HepG2 (cell line): ENCODE results near the gene MPG. TPM values are rescaled to one million over a fixed set of nuclear protein-coding genes. Genes with fewer than 3 reads are reported as not detected.

Source experiments
- AKAP8 ChIP-seq: sonication (generic); formaldehyde crosslinking; IDR thresholded peaks from 2 replicates; pipeline ENCODE4 v1.5.1; 2020; ENCODE audit warnings: mild to moderate bottlenecking, missing genetic modification reagents
- BRD4 ChIP-seq: sonication (generic); formaldehyde crosslinking; IDR thresholded peaks from 2 replicates; pipeline ENCODE4 v1.4.0; 2020; ENCODE audit warnings: missing genetic modification reagents
- CENPX ChIP-seq: sonication (generic); formaldehyde crosslinking; IDR thresholded peaks from 2 replicates; pipeline ENCODE4 v1.9.0; 2021; ENCODE audit warnings: mild to moderate bottlenecking, missing genetic modification reagents, moderate library complexity
- FOXO4 ChIP-seq: sonication (generic); formaldehyde crosslinking; conservative IDR thresholded peaks from 2 replicates; pipeline ENCODE4 v1.8.1; 2023; ENCODE audit warnings: missing genetic modification reagents
- GATA4 ChIP-seq: sonication (generic); IDR thresholded peaks from 2 replicates; pipeline ENCODE4 v1.6.1; 2016; ENCODE audit warnings: antibody characterized with exemption, low read depth, borderline replicate concordance
- HNF1B ChIP-seq: sonication (generic); formaldehyde crosslinking; IDR thresholded peaks from 2 replicates; pipeline ENCODE4 v1.5.1; 2020; ENCODE audit warnings: mild to moderate bottlenecking, moderate library complexity, missing genetic modification reagents
- HOXA5 ChIP-seq: sonication (generic); formaldehyde crosslinking; IDR thresholded peaks from 2 replicates; pipeline ENCODE4 v1.4.0; 2020; ENCODE audit warnings: missing genetic modification reagents
- JUN ChIP-seq: sonication (generic); formaldehyde crosslinking; IDR thresholded peaks from 2 replicates; pipeline ENCODE4 v1.4.0; 2020; ENCODE audit warnings: mild to moderate bottlenecking, missing genetic modification reagents
- MAFF ChIP-seq: IDR thresholded peaks from 2 replicates; pipeline ENCODE4 v1.6.1; 2011; ENCODE audit warnings: low read depth, low read length, improper control_type of control experiment
- MIER3 ChIP-seq: IDR thresholded peaks from 2 replicates; pipeline ENCODE4 v1.6.1; 2016; ENCODE audit warnings: missing compliant biosample characterization, borderline replicate concordance
- MLLT10 ChIP-seq: sonication (generic); formaldehyde crosslinking; IDR thresholded peaks from 2 replicates; pipeline ENCODE4 v1.4.0; 2020; ENCODE audit warnings: missing genetic modification reagents
- PPARG ChIP-seq: conservative IDR thresholded peaks from 2 replicates; pipeline ENCODE4 v1.6.1; 2016; ENCODE audit warnings: missing biosample characterization, missing genetic modification reagents
- RFX5 ChIP-seq: IDR thresholded peaks from 2 replicates; pipeline ENCODE4 v1.6.1; 2011; ENCODE audit warnings: low read depth, low read length, improper control_type of control experiment
- SAP130 ChIP-seq: IDR thresholded peaks from 2 replicates; pipeline ENCODE4 v1.6.1; 2016; ENCODE audit warnings: low read depth
- TFDP1 ChIP-seq: IDR thresholded peaks from 2 replicates; pipeline ENCODE4 v1.6.1; 2016; ENCODE audit warnings: missing compliant biosample characterization, missing genetic modification reagents, borderline replicate concordance
- TRIM24 ChIP-seq: sonication (generic); formaldehyde crosslinking; IDR thresholded peaks from 2 replicates; pipeline ENCODE4 v1.8.0; 2022; ENCODE audit warnings: mild to moderate bottlenecking, missing genetic modification reagents
- ZNF234 ChIP-seq: sonication (generic); formaldehyde crosslinking; conservative IDR thresholded peaks from 2 replicates; pipeline ENCODE4 v1.5.1; 2020; ENCODE audit warnings: mild to moderate bottlenecking, missing genetic modification reagents
- ZNF569 ChIP-seq: sonication (generic); formaldehyde crosslinking; IDR thresholded peaks from 2 replicates; pipeline ENCODE4 v1.5.0; 2020; ENCODE audit warnings: mild to moderate bottlenecking, missing genetic modification reagents, moderate library complexity, borderline replicate concordance
- ZNF691 ChIP-seq: sonication (generic); formaldehyde crosslinking; IDR thresholded peaks from 2 replicates; pipeline ENCODE4 v1.4.0; 2020; ENCODE audit warnings: missing genetic modification reagents, low read depth, mild to moderate bottlenecking, borderline replicate concordance
- ZNF768 ChIP-seq: sonication (generic); formaldehyde crosslinking; IDR thresholded peaks from 2 replicates; pipeline ENCODE4 v1.4.0; 2020; ENCODE audit warnings: missing genetic modification reagents
- ZNF780A ChIP-seq: sonication (generic); formaldehyde crosslinking; IDR thresholded peaks from 2 replicates; pipeline ENCODE4 v1.8.0; 2022; ENCODE audit warnings: mild to moderate bottlenecking, missing genetic modification reagents, moderate library complexity
- ZNF839 ChIP-seq: sonication (generic); formaldehyde crosslinking; IDR thresholded peaks from 2 replicates; pipeline ENCODE4 v1.4.0; 2020; ENCODE audit warnings: missing genetic modification reagents, mild to moderate bottlenecking, borderline replicate concordance
- polyA plus RNA-seq, 8 experiments: library from polyadenylated mRNA; depleted of rRNA in 3 of 8; stranded (reverse) in 7 of 8; unstranded in 1 of 8; fragments of >200 nt; fragmentation: Illumina TruSeq in 4 of 8; extraction: Trizol in 4 of 8; gene quantifications; 2 replicates each; pipeline versions ENCODE4 v1.2.1 to v1.2.3, GENCODE V29; 2011 to 2016; ENCODE audit warnings: low read depth in 4 of 8, missing spikeins in 1 of 8, mixed read lengths in 1 of 8; ENCODE audit not compliant: insufficient read depth in 1 of 8
- total RNA-seq, 5 experiments: library from RNA; depleted of rRNA; stranded (reverse); fragments of >200 nt; fragmentation: Illumina TruSeq; extraction: Trizol; gene quantifications; 2 replicates each; pipeline ENCODE4 v1.2.3, GENCODE V29; 2016; ENCODE audit warnings: low read depth in 1 of 5
- TF ChIP-seq, protein P1 (sequence below): sonication (generic); formaldehyde crosslinking; IDR thresholded peaks from 2 replicates; pipeline ENCODE4 v1.8.1; 2023; ENCODE audit warnings: mild to moderate bottlenecking, moderate library complexity, missing genetic modification reagents

Gene MPG
- total and polyA plus RNA-seq, 2 of the 13 experiments (the other 11 are each of a cell fraction or from before 2014, with no cell fraction given), result 59.1 to 62.5 TPM

GRCh38 chr16:77807-78443, at the start of gene MPG (continued):
- 0 out of 2 replicates have a peak, but pooled peaks have one; percentile 33 for TF ChIP-seq HOXA5
- TF ChIP-seq MAFF, result no peak
- TF ChIP-seq ZNF839, result no peak
- TF ChIP-seq ZNF691 (CRISPR knock-in tag), result peak; percentile 26; the same call in 1 of the 2 replicates
- no peak for TF ChIP-seq ZNF780A (CRISPR knock-in tag)
- no peak for TF ChIP-seq ZNF768 (CRISPR knock-in tag)
- TF ChIP-seq AKAP8 (CRISPR knock-in tag), result no peak; the same call in 1 of the 2 replicates
- TF ChIP-seq PPARG (CRISPR knock-in tag), result no peak
- no peak for TF ChIP-seq ZNF569 (CRISPR knock-in tag)
- TF ChIP-seq FOXO4 (CRISPR knock-in tag), result no peak
- no peak for TF ChIP-seq ZNF234 (CRISPR knock-in tag)
- TF ChIP-seq RFX5, result no peak
- no peak for TF ChIP-seq GATA4
- no peak for TF ChIP-seq MIER3
- peak; percentile 90 for TF ChIP-seq SAP130 (CRISPR knock-in tag)
- no peak for TF ChIP-seq BRD4 (CRISPR knock-in tag)
- TF ChIP-seq CENPX (CRISPR knock-in tag), result no peak
- TF ChIP-seq TFDP1, result peak; percentile 80; the same call in 1 of the 2 replicates
- no peak for TF ChIP-seq TRIM24
- no peak for TF ChIP-seq JUN
- TF ChIP-seq, protein P1, sequence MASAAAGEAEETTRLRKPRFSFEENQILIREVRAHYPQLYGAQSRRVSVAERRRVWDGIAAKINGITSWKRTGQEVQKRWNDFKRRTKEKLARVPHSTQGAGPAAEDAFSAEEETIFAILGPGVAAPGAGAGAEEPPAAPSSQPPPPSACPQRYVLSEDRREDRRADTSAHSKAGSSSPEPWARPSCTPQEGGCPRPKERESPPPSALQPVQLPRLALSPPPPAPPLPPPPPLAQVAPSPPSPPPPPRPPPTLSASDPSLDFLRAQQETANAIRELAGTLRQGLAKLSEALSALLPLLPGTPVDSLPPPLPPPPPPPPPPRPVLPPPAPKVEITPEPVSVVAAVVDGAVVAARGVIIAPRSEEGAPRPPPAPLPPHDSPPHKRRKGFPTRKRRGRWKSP (CRISPR knock-in tag), result peak; percentile 36; the same call in 1 of the 2 replicates
- no peak for TF ChIP-seq MLLT10
- 0 out of 2 replicates have a peak, but pooled peaks have one; percentile 21 for TF ChIP-seq HNF1B (CRISPR knock-in tag)
